ENCODE data around the gene IL10.
A peak's percentile ranks its signal among the peaks of the same experiment; 100 is the strongest.

Gene IL10

GRCh38 chr1:206757524-206758266 is 14.6 kb downstream of the IL10 start:
- DNase-seq, result no peak
- Histone ChIP-seq H3K27me3 (replicated peaks) (peaks cover 15% of the 10 kb centered on the region), H3K4me3 (ENCODE audit: low read depth, low read length) (no peak overlapping the region), H3K36me3 (replicated peaks) (no peaks in the 10 kb centered on the region), H3K27ac (no peak overlapping the region)
- TF ChIP-seq CTCF (IDR thresholded peaks at IDR 0.05; ENCODE audit: low read depth, low read length, missing control alignments), result no peak
- in situ Hi-C loops (cut with HindIII; ENCODE audit: low pct_ligation_motif_present, low sequenced_read_pairs), result no loop called here

- Histone ChIP-seq H3K27ac (no peak overlapping the region), H3K36me3 (replicated peaks) (no peaks in the 10 kb centered on the region), H3K27me3 (replicated peaks) (peaks cover 5% of the 10 kb centered on the region), H3K4me3 (ENCODE audit: low read depth, low read length) (no peak overlapping the region)
- in situ Hi-C loops (cut with HindIII; ENCODE audit: low pct_ligation_motif_present, low sequenced_read_pairs), result no loop called here
- no peak for TF ChIP-seq CTCF (IDR thresholded peaks at IDR 0.05; ENCODE audit: low read depth, low read length, missing control alignments)
- DNase-seq, result no peak
Observed at GRCh38 chr1:206754011-206754410, 18.3 kb downstream of the IL10 start.

- Histone ChIP-seq H3K36me3 (replicated peaks) (no peaks in the 10 kb centered on the region), H3K27ac (no peak overlapping the region), H3K27me3 (replicated peaks) (peaks cover under 1% of the 10 kb centered on the region), H3K4me3 (ENCODE audit: low read depth, low read length) (no peak overlapping the region)
- no peak for TF ChIP-seq CTCF (IDR thresholded peaks at IDR 0.05; ENCODE audit: low read depth, low read length, missing control alignments)
- DNase-seq, result peak; percentile 12
- in situ Hi-C loops (cut with HindIII; ENCODE audit: low pct_ligation_motif_present, low sequenced_read_pairs), result no loop called here
Observed at GRCh38 chr1:206753141-206753540, 19.2 kb downstream of the IL10 start.

- TF ChIP-seq CTCF (IDR thresholded peaks at IDR 0.05; ENCODE audit: low read depth, low read length, missing control alignments), result no peak
- in situ Hi-C loops (cut with HindIII; ENCODE audit: low pct_ligation_motif_present, low sequenced_read_pairs), result no loop called here
- no peaks in the 10 kb centered on the region for H3K27me3 ChIP-seq (replicated peaks)
- no peak for DNase-seq
- H3K4me3 ChIP-seq (ENCODE audit: low read depth, low read length), result no peak overlapping the region
- H3K27ac ChIP-seq, result no peak overlapping the region
- H3K36me3 ChIP-seq (replicated peaks), result no peaks in the 10 kb centered on the region
Observed at GRCh38 chr1:206752481-206752880, 19.8 kb downstream of the IL10 start.

GRCh38 chr1:206751891-206752290 is 20.4 kb downstream of the IL10 start:
- Histone ChIP-seq H3K4me3 (ENCODE audit: low read depth, low read length) (no peak overlapping the region), H3K27ac (no peak overlapping the region), H3K27me3 (replicated peaks) (no peaks in the 10 kb centered on the region), H3K36me3 (replicated peaks) (no peaks in the 10 kb centered on the region)
- DNase-seq, result no peak
- in situ Hi-C loops (cut with HindIII; ENCODE audit: low pct_ligation_motif_present, low sequenced_read_pairs), result no loop called here
- no peak for TF ChIP-seq CTCF (IDR thresholded peaks at IDR 0.05; ENCODE audit: low read depth, low read length, missing control alignments)
